ENCODE results near the gene EPB41.

EPB41 gene

DNA sequence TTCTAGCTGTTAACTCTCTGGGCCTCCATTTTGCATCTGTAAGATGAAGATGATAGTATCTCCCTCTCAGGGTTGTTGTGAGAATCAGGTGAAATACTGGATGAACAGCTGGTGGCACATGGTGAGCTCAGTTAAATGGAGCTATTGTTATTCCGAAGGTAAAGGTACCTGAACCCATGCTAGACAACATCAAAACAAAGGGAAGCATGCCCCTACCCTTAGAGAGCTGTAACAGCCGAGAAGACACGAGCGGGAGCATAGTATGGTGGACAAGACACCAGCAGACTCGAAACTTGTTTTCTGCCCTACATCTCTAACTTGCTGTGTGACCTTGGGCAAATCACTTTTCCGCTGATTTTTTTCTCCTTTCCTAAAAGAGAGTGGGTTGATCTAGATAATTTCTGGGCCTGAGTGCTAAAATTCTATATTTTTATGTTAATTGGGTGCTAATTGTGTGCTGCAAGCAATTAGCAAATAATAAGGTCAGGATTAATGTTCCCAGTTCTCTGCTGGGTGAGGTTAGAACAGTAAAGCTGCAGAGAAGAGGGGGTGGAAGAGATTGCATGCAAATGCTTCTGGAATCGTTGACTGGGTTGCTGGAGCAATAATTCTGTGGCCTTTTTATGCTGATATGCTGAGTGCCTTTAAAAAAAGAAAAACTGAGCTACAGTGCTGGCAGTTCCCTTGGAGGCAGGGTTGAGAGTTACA lies 198.5 kb downstream of the EPB41 start:
- ChIA-PET CTCF (interaction anchor here (0.7 to 1.1 kb wide), 2 partner anchors 24 to 222 kb away, joined by 3 read pairs; no protein-coding TSS in a partner anchor), POLR2A (interaction anchor here (1.4 kb wide), 1 partner anchor 9 kb away, joined by 4 read pairs; no protein-coding TSS in a partner anchor)
- H3K9me3 ChIP-seq (ENCODE audit: control insufficient read depth, insufficient read depth, low read depth, low read length), result no peaks in the 10 kb centered on the region
- no peaks in the 10 kb centered on the region for H3K4me1 ChIP-seq (ENCODE audit: control insufficient read depth, insufficient read depth, low read length)
- TF ChIP-seq ZBTB7A (tag by site-specific recombination; IDR thresholded peaks at IDR 0.05; ENCODE audit: low read depth) (no peak), ZXDB (tag by site-specific recombination; IDR thresholded peaks at IDR 0.05) (no peak), OVOL3 (tag by site-specific recombination; IDR thresholded peaks at IDR 0.05) (no peak)
- H3K36me3 ChIP-seq (ENCODE audit: control insufficient read depth in 2 of 2, insufficient read depth in 1 of 2, low read length in 2 of 2), result peaks cover 9 to 63% of the 10 kb centered on the region in 2 experiments; a peak in 2 of 3 replicates
- H3K4me3 ChIP-seq (ENCODE audit: low read depth, low read length), result no peak overlapping the region
- no peak overlapping the region for H3K27ac ChIP-seq (ENCODE audit: extremely low read depth, low read depth, low read length)

DNA sequence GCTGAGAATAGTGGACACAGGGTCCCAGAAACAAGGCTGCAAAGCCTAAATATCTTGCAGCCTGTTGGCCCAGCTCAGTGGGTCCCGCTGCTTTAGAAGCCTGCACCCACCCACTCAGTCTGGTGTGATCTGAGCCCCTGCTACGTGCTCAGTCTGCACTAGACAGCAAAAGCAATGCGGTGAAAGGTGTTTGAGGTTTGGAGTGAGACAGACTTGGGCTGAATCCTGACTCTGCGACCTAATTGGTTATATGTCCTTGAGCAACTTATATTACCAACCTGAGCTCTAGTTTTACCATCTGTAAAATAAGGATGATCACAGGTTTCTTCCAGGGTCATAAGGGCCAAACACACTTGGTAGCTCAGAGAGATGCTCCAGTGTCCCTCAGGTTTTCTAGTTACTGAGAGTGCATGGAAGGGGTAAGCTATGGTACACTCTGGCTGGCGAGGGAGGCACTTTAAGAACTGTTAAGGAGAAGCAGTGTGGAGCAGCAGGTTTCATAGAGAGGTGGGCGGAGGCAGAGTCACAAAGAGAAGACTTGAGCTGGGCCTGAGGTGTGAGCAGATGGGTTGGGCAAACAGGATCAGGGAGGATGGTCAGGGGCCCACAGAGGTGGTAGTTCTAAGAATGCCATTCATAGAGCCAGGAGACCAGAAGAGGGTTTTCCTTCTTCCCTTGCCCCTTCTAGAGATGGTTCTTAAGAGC lies 199.2 kb downstream of the EPB41 start:
- no peak overlapping the region for H3K4me3 ChIP-seq (ENCODE audit: low read depth, low read length)
- CTCF ChIA-PET, result interaction anchor here (0.7 to 1.1 kb wide), 3 partner anchors 24 to 223 kb away, joined by 3 read pairs; no protein-coding TSS in a partner anchor
- H3K27ac ChIP-seq (ENCODE audit: extremely low read depth, low read depth, low read length), result no peak overlapping the region
- no peaks in the 10 kb centered on the region for H3K9me3 ChIP-seq (ENCODE audit: control insufficient read depth, insufficient read depth, low read depth, low read length)
- POLR2A ChIA-PET, result interaction anchor here (1.4 kb wide), 1 partner anchor 8 kb away, joined by 4 read pairs; no protein-coding TSS in a partner anchor
- H3K36me3 ChIP-seq (ENCODE audit: control insufficient read depth in 2 of 2, insufficient read depth in 1 of 2, low read length in 2 of 2), result peaks cover 9 to 67% of the 10 kb centered on the region in 2 experiments; a peak in 2 of 3 replicates
- TF ChIP-seq ZNF558 (tag by site-specific recombination; IDR thresholded peaks at IDR 0.05) (no peak), ZXDB (tag by site-specific recombination; IDR thresholded peaks at IDR 0.05) (no peak), OSR2 (tag by site-specific recombination; IDR thresholded peaks at IDR 0.05) (no peak), ZNF274 (IDR thresholded peaks at IDR 0.05; ENCODE audit: low read length) (no peak), ZNF274 (tag by site-specific recombination; IDR thresholded peaks at IDR 0.05; ENCODE audit: borderline replicate concordance) (no peak), ZNF37A (tag by site-specific recombination; IDR thresholded peaks at IDR 0.05) (no peak), ZNF24 (tag by site-specific recombination; IDR thresholded peaks at IDR 0.05) (no peak), ZNF19 (tag by site-specific recombination; IDR thresholded peaks at IDR 0.05; ENCODE audit: low read depth) (no peak), WT1 (tag by site-specific recombination; IDR thresholded peaks at IDR 0.05) (no peak), HOXA7 (CRISPR knock-in tag; IDR thresholded peaks at IDR 0.05; ENCODE audit: borderline replicate concordance) (no peak), ZNF561 (tag by site-specific recombination; IDR thresholded peaks at IDR 0.05; ENCODE audit: borderline replicate concordance) (no peak), ZNF791 (tag by site-specific recombination; IDR thresholded peaks at IDR 0.05) (no peak), ZBTB7A (tag by site-specific recombination; IDR thresholded peaks at IDR 0.05; ENCODE audit: low read depth) (no peak), ZNF169 (tag by site-specific recombination; IDR thresholded peaks at IDR 0.05) (no peak), ZNF548 (tag by site-specific recombination; IDR thresholded peaks at IDR 0.05) (no peak), ZNF843 (tag by site-specific recombination; IDR thresholded peaks at IDR 0.05) (no peak), ZNF354C (tag by site-specific recombination; IDR thresholded peaks at IDR 0.05; ENCODE audit: borderline replicate concordance, low read depth) (no peak), ZNF670 (tag by site-specific recombination; IDR thresholded peaks at IDR 0.05; ENCODE audit: low read depth) (no peak), ZNF426 (tag by site-specific recombination; IDR thresholded peaks at IDR 0.05) (no peak)
- TF ChIP-seq, protein P1, sequence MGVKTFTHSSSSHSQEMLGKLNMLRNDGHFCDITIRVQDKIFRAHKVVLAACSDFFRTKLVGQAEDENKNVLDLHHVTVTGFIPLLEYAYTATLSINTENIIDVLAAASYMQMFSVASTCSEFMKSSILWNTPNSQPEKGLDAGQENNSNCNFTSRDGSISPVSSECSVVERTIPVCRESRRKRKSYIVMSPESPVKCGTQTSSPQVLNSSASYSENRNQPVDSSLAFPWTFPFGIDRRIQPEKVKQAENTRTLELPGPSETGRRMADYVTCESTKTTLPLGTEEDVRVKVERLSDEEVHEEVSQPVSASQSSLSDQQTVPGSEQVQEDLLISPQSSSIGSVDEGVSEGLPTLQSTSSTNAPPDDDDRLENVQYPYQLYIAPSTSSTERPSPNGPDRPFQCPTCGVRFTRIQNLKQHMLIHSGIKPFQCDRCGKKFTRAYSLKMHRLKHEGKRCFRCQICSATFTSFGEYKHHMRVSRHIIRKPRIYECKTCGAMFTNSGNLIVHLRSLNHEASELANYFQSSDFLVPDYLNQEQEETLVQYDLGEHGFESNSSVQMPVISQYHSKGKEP (tag by site-specific recombination; IDR thresholded peaks at IDR 0.05), result no peak
- TF ChIP-seq, protein P2, sequence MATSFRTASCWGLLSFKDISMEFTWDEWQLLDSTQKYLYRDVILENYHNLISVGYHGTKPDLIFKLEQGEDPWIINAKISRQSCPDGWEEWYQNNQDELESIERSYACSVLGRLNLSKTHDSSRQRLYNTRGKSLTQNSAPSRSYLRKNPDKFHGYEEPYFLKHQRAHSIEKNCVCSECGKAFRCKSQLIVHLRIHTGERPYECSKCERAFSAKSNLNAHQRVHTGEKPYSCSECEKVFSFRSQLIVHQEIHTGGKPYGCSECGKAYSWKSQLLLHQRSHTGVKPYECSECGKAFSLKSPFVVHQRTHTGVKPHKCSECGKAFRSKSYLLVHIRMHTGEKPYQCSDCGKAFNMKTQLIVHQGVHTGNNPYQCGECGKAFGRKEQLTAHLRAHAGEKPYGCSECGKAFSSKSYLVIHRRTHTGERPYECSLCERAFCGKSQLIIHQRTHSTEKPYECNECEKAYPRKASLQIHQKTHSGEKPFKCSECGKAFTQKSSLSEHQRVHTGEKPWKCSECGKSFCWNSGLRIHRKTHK (tag by site-specific recombination; IDR thresholded peaks at IDR 0.05), result no peak
- no peaks in the 10 kb centered on the region for H3K4me1 ChIP-seq (ENCODE audit: control insufficient read depth, insufficient read depth, low read length)
